ENCODE results near the gene KRTAP4-7.
"Not testable (repeated sequence)": the region's sequence is repeated elsewhere in the genome, so short reads cannot be mapped to it uniquely, and the experiment has no call there.

KRTAP4-7 gene

GRCh38 chr17:41065829-41066624 is 17.9 kb upstream of the KRTAP4-7 start, which contains the start of gene KRTAP2-4:
Gene KRTAP2-4, minus strand, starts transcription at chr17:41065879. Its CDS starts 34 bp downstream, at chr17:41065845.
- DNase-seq, result no peak

- no peak for DNase-seq
Measured at GRCh38 chr17:41067281-41067680, 16.7 kb upstream of the KRTAP4-7 start.

- DNase-seq, result no peak
Measured at GRCh38 chr17:41069031-41069430, 14.9 kb upstream of the KRTAP4-7 start.

GRCh38 chr17:41071606-41072360 is 12.2 kb upstream of the KRTAP4-7 start:
- no peak for DNase-seq

- DNase-seq, result no peak
Measured at GRCh38 chr17:41073676-41074075, 10.3 kb upstream of the KRTAP4-7 start.

- no peak for DNase-seq
Measured at GRCh38 chr17:41076788-41077187, 7.2 kb upstream of the KRTAP4-7 start.

GRCh38 chr17:41082626-41083025 is 1.3 kb upstream of the KRTAP4-7 start:
- DNase-seq, result no peak

GRCh38 chr17:41083427-41083826 is 523 bp upstream of the KRTAP4-7 start:
- DNase-seq, result not testable (repeated sequence)

- DNase-seq, result not testable (repeated sequence)
Measured at GRCh38 chr17:41088760-41089352, 4.9 kb downstream of the KRTAP4-7 start.

- no peak for DNase-seq
Measured at GRCh38 chr17:41096055-41096454, 12.1 kb downstream of the KRTAP4-7 start.

GRCh38 chr17:41098042-41098441 is 14.1 kb downstream of the KRTAP4-7 start, which contains the start of gene KRTAP4-8:
Gene KRTAP4-8, minus strand, starts transcription at chr17:41098142. Its CDS starts 58 bp downstream, at chr17:41098084.
- no peak for DNase-seq

GRCh38 chr17:41098481-41098880 is 14.5 kb downstream of the KRTAP4-7 start:
- no peak for DNase-seq

GRCh38 chr17:41099682-41100480 is 15.9 kb downstream of the KRTAP4-7 start:
- DNase-seq, result not testable (repeated sequence)

- DNase-seq, result no peak
Measured at GRCh38 chr17:41101586-41102259, 17.8 kb downstream of the KRTAP4-7 start, which contains the start of gene KRTAP4-16. Gene KRTAP4-16, minus strand, starts transcription at chr17:41102209. Its CDS starts 0 bp downstream, at chr17:41102209.

GRCh38 chr17:41103896-41104295 is 19.9 kb downstream of the KRTAP4-7 start:
- DNase-seq, result no peak

GRCh38 chr17:41104386-41105038 is 20.6 kb downstream of the KRTAP4-7 start:
- DNase-seq, result not testable (repeated sequence)

GRCh38 chr17:41105347-41105746 is 21.4 kb downstream of the KRTAP4-7 start, which contains the start of gene KRTAP4-9:
Gene KRTAP4-9, plus strand, starts transcription at chr17:41105389. Its CDS starts 0 bp downstream, at chr17:41105389.
- not testable (repeated sequence) for DNase-seq

- no peak for DNase-seq
Measured at GRCh38 chr17:41107941-41108450, 24.0 kb downstream of the KRTAP4-7 start.

GRCh38 chr17:41108728-41109386 is 24.9 kb downstream of the KRTAP4-7 start:
- not testable (repeated sequence) for DNase-seq
